Pancreas (tissue), 10 donors: ENCODE results near the gene FAM114A1. TPM values are rescaled to one million over a fixed set of nuclear protein-coding genes. Genes with fewer than 3 reads are reported as not detected.
"Not testable (repeated sequence)": the region's sequence is repeated elsewhere in the genome, so short reads cannot be mapped to it uniquely, and the experiment has no call there.

Source experiments
- ATAC-seq, 4 donors: fragments of 200-7000 bp; cut with Tn5 transposase; one replicate each; pipeline versions ENCODE4 v1.8.0 to v1.9.1; 2020; ENCODE audit warnings: mild to moderate bottlenecking in 4 of 4, moderate library complexity in 4 of 4
- DNase-seq, 6 donors: peaks; one replicate each; pipeline ENCODE4 v3.0.0-alpha.2; 2020
- FAIRE-seq: peaks from 2 replicates; lab custom pipeline; 2012; peaks lifted over from hg19 to GRCh38; lab: Jason Lieb, UNC
- H3K27ac ChIP-seq, 4 donors: fragments of 200-600 bp; sonication (generic); 1 replicate in 3 of 4; 2 replicates in 1 of 4; pipeline versions ENCODE4 v1.5.0 to v1.8.0; 2020
- H3K27me3 ChIP-seq, 4 donors: fragments of 200-600 bp; one replicate each; pipeline ENCODE4 v1.8.0; 2021
- H3K36me3 ChIP-seq, 3 donors: fragments of 200-600 bp; sonication (generic) in 1 of 3; one replicate each; pipeline versions ENCODE4 v1.5.0 to v1.8.0; 2020 to 2021
- H3K4me1 ChIP-seq, 3 donors: fragments of 200-600 bp; one replicate each; pipeline ENCODE4 v1.8.0; 2021
- H3K4me3 ChIP-seq, 4 donors: fragments of 200-600 bp; sonication (generic) in 2 of 4; one replicate each; pipeline versions ENCODE4 v1.5.0 to v1.8.0; 2020 to 2021
- H3K9me3 ChIP-seq, 4 donors: fragments of 200-600 bp; one replicate each; pipeline ENCODE4 v1.8.0; 2021
- WGBS, 2 donors: extraction: QIAGEN DNeasy Blood & Tissue Kit; methylation state at CpG; one replicate each; pipeline ENCODE4 v1.1.7; 2013; 5-methylcytosine and 5-hydroxymethylcytosine counted together
- intact Hi-C, 3 donors: fragments of 100-400 bp; cut with DNase I; formaldehyde crosslinking; loops; one replicate each; pipeline versions ENCODE4 v1.11.1 to v1.14.2; 2022
- polyA plus RNA-seq, 2 donors: library from polyadenylated mRNA; stranded (reverse); fragments of 200-250 nt; gene quantifications; one replicate each; pipeline ENCODE4 v1.2.3, GENCODE V29; 2013
- total RNA-seq, 6 donors: library from RNA; stranded (reverse); fragmentation: NEBNext Ultra II Directional in 4 of 6; extraction: Animal tissue kit (Norgen Biotek cat#: 25700) in 4 of 6; gene quantifications; one replicate each; pipeline versions ENCODE4 v1.2.1 to v1.2.4, GENCODE V29; 2021 to 2023
- TF ChIP-seq, protein P1 (sequence below), 4 donors: fragments of 200-600 bp; sonication (generic) in 3 of 4; IDR thresholded peaks; one replicate each; pipeline versions ENCODE4 v1.5.0 to v1.8.0; 2021; ENCODE audit warnings: antibody characterized with exemption in 4 of 4
- donor health status: healthy with polysubstance abuse.
- donor health status: DM: no; HTN: no; CAD: no; lungs with moderate emphysema.
- donor health status: DM: no; HTN: no; CAD: no.
- donor health status: control.
- donor health status: control.
- donor health status: Bipolar disorder and iron deficiency.
- donor health status: DM: yes; HTN: yes; CAD: no.
- donor health status: DM: no; HTN: no; CAD: no.
- donor health status: DM: no; HTN: no; CAD: no.
- donor health status: DM: yes; HTN: yes; CAD: no.

Gene FAM114A1
- total and polyA plus RNA-seq, 8 donors: 8.0 to 42.8 (median 20.3) TPM

DNA sequence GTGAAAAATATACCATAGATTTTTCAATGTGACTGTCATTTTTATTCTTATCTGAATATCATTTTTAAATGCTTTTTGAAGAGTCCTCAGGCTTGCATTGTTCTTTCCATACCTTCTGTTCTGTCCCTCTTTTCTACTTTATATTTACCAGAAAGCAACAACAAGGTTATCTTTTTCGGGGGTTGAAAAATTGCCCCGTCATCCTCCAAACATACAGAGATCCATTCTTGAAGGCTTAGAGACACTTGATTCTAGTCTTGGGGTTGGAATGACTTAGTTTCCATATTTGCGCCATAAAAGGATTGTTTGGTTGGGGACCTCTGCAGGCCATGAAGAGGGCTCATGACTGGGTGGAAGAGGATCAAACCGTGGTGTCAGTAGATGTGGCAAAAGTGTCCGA, 63.5 kb downstream of the FAM114A1 start:
- Histone ChIP-seq H3K9me3 (no peaks in the 10 kb centered on the region), H3K27ac (no peak overlapping the region), H3K4me3 (no peak overlapping the region), H3K36me3 (peaks cover 0 to 83% (median 7%) of the 10 kb centered on the region in 3 donors), H3K4me1 (no peaks in the 10 kb centered on the region), H3K27me3 (no peaks in the 10 kb centered on the region)
- 87 to 90% methylated on average over 5 of the region's 5 CpGs for WGBS, 2 donors
- no peak for ATAC-seq
- intact Hi-C loops: no loop called here
- no peak for FAIRE-seq
- no peak for DNase-seq
- TF ChIP-seq, protein P1, sequence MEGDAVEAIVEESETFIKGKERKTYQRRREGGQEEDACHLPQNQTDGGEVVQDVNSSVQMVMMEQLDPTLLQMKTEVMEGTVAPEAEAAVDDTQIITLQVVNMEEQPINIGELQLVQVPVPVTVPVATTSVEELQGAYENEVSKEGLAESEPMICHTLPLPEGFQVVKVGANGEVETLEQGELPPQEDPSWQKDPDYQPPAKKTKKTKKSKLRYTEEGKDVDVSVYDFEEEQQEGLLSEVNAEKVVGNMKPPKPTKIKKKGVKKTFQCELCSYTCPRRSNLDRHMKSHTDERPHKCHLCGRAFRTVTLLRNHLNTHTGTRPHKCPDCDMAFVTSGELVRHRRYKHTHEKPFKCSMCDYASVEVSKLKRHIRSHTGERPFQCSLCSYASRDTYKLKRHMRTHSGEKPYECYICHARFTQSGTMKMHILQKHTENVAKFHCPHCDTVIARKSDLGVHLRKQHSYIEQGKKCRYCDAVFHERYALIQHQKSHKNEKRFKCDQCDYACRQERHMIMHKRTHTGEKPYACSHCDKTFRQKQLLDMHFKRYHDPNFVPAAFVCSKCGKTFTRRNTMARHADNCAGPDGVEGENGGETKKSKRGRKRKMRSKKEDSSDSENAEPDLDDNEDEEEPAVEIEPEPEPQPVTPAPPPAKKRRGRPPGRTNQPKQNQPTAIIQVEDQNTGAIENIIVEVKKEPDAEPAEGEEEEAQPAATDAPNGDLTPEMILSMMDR (IDR thresholded peaks at IDR 0.05): no peak

DNA sequence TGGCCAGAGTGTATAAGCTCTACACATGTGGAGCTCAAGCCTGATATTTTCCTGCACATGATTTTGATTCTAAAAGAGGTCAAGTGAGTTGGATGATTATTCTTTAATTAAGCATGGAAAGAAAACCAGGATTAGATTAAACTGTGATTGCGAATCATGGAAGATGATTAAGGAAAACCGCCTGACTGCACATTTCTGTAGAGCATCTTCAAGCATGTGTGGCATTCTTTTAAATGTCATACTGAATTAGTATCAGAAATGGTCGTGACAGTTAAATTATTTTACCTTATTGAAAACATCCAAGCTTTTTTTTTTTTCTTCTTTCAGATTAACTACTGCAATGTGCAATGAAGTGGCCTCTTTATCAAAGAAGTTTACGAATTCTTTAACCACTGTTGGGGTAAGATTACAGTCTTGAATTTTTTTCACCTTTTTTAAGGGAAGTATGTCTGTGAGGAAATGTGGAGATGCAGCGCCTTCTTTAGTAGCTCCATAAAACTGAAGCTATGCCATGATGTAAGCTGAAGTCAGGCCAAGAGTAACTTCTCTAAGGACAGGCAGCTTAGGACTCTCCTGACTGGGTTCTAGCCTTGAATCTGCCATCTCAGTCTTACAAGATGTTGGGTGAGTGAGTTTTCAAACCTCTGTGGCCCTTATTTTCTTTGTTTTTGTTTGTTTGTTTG, 67.9 kb downstream of the FAM114A1 start:
- intact Hi-C loops: no loop called here
- WGBS, 2 donors: 85 to 91% methylated on average over 5 of the region's 5 CpGs
- DNase-seq: no peak
- H3K27me3 ChIP-seq: no peaks in the 10 kb centered on the region
- H3K27ac ChIP-seq: no peak overlapping the region
- no peaks in the 10 kb centered on the region for H3K4me1 ChIP-seq
- H3K4me3 ChIP-seq: no peak overlapping the region
- no peak for ATAC-seq
- H3K36me3 ChIP-seq: peaks cover 0 to 77% (median 7%) of the 10 kb centered on the region in 3 donors
- H3K9me3 ChIP-seq: no peaks in the 10 kb centered on the region
- FAIRE-seq: no peak
- TF ChIP-seq, protein P1 (IDR thresholded peaks at IDR 0.05): no peak

DNA sequence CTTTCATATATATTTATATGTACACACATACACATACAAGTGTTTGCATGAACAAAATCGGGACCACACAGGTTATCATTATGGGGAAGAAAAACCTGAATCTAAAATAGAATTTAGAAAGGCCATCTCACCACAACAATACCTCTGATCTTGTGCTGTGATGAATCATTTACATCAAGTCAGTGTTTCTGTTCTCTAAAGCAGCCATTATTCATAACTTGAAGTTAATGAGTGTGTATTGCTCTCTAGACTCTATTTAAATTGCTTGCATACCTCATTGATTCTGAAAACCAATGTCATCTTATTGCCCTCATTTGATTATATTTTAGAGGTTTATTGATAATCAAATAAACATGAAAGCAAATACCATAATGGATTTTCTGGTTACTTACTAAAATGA, 71.6 kb downstream of the FAM114A1 start:
- no peaks in the 10 kb centered on the region for H3K4me1 ChIP-seq
- ATAC-seq: no peak
- peaks cover 0 to 57% (median 3%) of the 10 kb centered on the region in 3 donors for H3K36me3 ChIP-seq
- no peak for DNase-seq
- no peak overlapping the region for H3K27ac ChIP-seq
- no peak for FAIRE-seq
- H3K4me3 ChIP-seq: no peak overlapping the region
- TF ChIP-seq, protein P1 (IDR thresholded peaks at IDR 0.05): no peak
- no peaks in the 10 kb centered on the region for H3K9me3 ChIP-seq
- 60 to 68% methylated on average over 1 of the region's 1 CpG for WGBS, 2 donors
- H3K27me3 ChIP-seq: no peaks in the 10 kb centered on the region
- intact Hi-C loops: no loop called here

DNA sequence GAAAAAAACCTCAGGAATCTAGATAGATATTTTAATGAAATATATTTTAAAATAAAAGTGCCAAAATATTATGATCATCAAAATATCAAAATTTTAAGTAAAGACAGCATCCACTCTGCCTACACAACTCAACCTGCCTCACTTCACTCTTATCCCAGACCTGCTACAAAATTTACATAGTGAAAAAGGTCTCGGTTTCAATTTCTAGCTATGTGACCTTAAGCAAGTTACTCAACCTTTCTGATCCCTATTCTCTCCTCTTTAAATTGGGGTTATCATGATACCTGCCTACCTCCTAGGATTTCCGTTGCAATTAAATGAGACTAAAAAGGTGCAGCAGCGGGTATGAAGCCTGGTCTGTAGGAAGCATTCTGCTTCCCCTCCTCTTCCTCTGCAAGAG, 72.9 kb downstream of the FAM114A1 start:
- intact Hi-C loops: no loop called here
- WGBS, 2 donors: 96 to 97% methylated on average over 3 of the region's 3 CpGs

DNA sequence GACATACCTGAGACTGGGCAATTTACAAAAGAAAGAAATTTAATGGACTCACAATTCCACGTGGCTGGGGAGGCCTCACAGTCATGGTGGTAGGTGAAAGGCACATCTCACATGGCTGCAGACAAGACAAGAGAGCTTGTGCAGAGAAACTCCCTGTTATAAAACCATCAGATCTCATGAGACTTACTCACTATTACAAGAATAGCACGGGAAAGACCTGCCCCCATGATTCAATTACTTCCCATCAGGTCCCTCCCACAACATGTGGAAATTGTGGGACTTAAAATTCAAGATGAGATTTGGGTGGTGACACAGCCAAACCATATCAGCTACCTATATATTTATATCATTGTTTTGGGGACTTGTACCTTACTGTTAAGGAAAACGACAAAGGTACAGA, 74.3 kb downstream of the FAM114A1 start:
- H3K27ac ChIP-seq, H3K4me1 ChIP-seq, H3K27me3 ChIP-seq, H3K4me3 ChIP-seq, DNase-seq, intact Hi-C loops, ATAC-seq, H3K9me3 ChIP-seq, FAIRE-seq: not testable (repeated sequence)
- peaks cover 0 to 45% (median 0%) of the 10 kb centered on the region in 3 donors for H3K36me3 ChIP-seq
- WGBS, 2 donors: 88 to 91% methylated on average over 3 of the region's 3 CpGs

More for the DNA sequence above, 72.9 kb downstream of the FAM114A1 start:
- no peak for ATAC-seq
- H3K9me3 ChIP-seq: no peaks in the 10 kb centered on the region
- FAIRE-seq: no peak
- TF ChIP-seq, protein P1 (IDR thresholded peaks at IDR 0.05): no peak
- DNase-seq: no peak
- H3K36me3 ChIP-seq: peaks cover 0 to 56% (median 0%) of the 10 kb centered on the region in 3 donors
- no peak overlapping the region for H3K27ac ChIP-seq
- no peaks in the 10 kb centered on the region for H3K4me1 ChIP-seq
- no peak overlapping the region for H3K4me3 ChIP-seq
- no peaks in the 10 kb centered on the region for H3K27me3 ChIP-seq
